Measurements from ENCODE around the gene CLTA.

- TF ChIP-seq, protein P1, sequence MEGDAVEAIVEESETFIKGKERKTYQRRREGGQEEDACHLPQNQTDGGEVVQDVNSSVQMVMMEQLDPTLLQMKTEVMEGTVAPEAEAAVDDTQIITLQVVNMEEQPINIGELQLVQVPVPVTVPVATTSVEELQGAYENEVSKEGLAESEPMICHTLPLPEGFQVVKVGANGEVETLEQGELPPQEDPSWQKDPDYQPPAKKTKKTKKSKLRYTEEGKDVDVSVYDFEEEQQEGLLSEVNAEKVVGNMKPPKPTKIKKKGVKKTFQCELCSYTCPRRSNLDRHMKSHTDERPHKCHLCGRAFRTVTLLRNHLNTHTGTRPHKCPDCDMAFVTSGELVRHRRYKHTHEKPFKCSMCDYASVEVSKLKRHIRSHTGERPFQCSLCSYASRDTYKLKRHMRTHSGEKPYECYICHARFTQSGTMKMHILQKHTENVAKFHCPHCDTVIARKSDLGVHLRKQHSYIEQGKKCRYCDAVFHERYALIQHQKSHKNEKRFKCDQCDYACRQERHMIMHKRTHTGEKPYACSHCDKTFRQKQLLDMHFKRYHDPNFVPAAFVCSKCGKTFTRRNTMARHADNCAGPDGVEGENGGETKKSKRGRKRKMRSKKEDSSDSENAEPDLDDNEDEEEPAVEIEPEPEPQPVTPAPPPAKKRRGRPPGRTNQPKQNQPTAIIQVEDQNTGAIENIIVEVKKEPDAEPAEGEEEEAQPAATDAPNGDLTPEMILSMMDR (IDR thresholded peaks at IDR 0.05): no peak
- peak in 1 of 3 donors; percentile 21 for TF ChIP-seq POLR2A (IDR thresholded peaks at IDR 0.05)
These were observed 39.2 kb upstream of the CLTA start for GRCh38 chr9:36151316-36152210.
